Ishikawa (cell line): Measurements from ENCODE around the gene ARHGEF40.

Experiments
- CEBPB ChIP-seq: IDR thresholded peaks from 2 replicates; pipeline ENCODE4 v1.6.1; 2012
- CREB1 ChIP-seq: IDR thresholded peaks from 2 replicates; pipeline ENCODE4 v1.6.1; 2012; ENCODE audit warnings: low read depth
- EGR1 ChIP-seq: IDR thresholded peaks from 2 replicates; pipeline ENCODE4 v1.6.1; 2012
- EP300 ChIP-seq: IDR thresholded peaks from 2 replicates; pipeline ENCODE4 v1.6.1; 2012; ENCODE audit warnings: borderline replicate concordance
- FOXM1 ChIP-seq: IDR thresholded peaks from 2 replicates; pipeline ENCODE4 v1.6.1; 2012; ENCODE audit warnings: low read depth, borderline replicate concordance
- NFIC ChIP-seq: IDR thresholded peaks from 2 replicates; pipeline ENCODE4 v1.6.1; 2012
- RAD21 ChIP-seq: IDR thresholded peaks from 2 replicates; pipeline ENCODE4 v1.6.1; 2012; ENCODE audit warnings: low read depth
- TAF1 ChIP-seq: IDR thresholded peaks from 2 replicates; pipeline ENCODE4 v1.6.1; 2012; ENCODE audit warnings: low read depth, mild to moderate bottlenecking
- TCF12 ChIP-seq: IDR thresholded peaks from 2 replicates; pipeline ENCODE4 v1.6.1; 2012; ENCODE audit warnings: low read depth
- TEAD4 ChIP-seq: IDR thresholded peaks from 2 replicates; pipeline ENCODE4 v1.6.1; 2012
- YY1 ChIP-seq: IDR thresholded peaks from 2 replicates; pipeline ENCODE4 v1.6.1; 2012; ENCODE audit warnings: low read depth
- ZBTB7A ChIP-seq: IDR thresholded peaks from 2 replicates; pipeline ENCODE4 v1.6.1; 2012; ENCODE audit warnings: low read depth
- TF ChIP-seq, protein P1 (sequence below): IDR thresholded peaks from 2 replicates; pipeline ENCODE4 v1.6.1; 2012
- TF ChIP-seq, protein P2 (sequence below): IDR thresholded peaks from 2 replicates; pipeline ENCODE4 v1.6.1; 2012
- TF ChIP-seq, protein P3 (sequence below): IDR thresholded peaks from 2 replicates; pipeline ENCODE4 v1.6.1; 2012; ENCODE audit warnings: low read depth, mild to moderate bottlenecking

Gene ARHGEF40

GRCh38 chr14:21088687-21089086, 18.6 kb downstream of the ARHGEF40 start:
- no peak for TF ChIP-seq TEAD4
- no peak for TF ChIP-seq EGR1

DNA sequence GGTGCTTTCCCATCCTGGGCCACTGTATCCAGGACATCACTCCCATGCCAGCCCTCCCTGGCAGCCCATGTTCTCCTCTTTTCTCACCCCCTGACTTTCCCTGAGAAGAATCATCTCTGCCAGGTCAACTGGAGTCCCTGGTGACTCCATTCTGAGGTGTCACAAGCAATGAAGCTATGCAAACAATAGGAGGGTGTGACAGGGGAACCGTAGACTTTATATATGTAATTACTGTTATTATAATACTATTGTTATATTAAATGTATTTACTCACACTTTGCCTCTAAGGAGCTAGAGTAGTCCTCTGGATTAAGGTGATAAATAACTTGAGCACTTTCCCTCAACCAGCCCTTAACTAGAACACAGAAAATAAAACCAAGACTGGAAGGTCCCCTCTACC, 19.2 kb downstream of the ARHGEF40 start:
- TF ChIP-seq TEAD4 (no peak), CEBPB (no peak), FOXM1 (no peak), NFIC (no peak), ZBTB7A (no peak), EP300 (no peak), CREB1 (no peak), TCF12 (no peak)
- TF ChIP-seq, protein P1, sequence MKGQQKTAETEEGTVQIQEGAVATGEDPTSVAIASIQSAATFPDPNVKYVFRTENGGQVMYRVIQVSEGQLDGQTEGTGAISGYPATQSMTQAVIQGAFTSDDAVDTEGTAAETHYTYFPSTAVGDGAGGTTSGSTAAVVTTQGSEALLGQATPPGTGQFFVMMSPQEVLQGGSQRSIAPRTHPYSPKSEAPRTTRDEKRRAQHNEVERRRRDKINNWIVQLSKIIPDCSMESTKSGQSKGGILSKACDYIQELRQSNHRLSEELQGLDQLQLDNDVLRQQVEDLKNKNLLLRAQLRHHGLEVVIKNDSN: no peak
- TF ChIP-seq, protein P2, sequence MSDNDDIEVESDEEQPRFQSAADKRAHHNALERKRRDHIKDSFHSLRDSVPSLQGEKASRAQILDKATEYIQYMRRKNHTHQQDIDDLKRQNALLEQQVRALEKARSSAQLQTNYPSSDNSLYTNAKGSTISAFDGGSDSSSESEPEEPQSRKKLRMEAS: no peak

DNA sequence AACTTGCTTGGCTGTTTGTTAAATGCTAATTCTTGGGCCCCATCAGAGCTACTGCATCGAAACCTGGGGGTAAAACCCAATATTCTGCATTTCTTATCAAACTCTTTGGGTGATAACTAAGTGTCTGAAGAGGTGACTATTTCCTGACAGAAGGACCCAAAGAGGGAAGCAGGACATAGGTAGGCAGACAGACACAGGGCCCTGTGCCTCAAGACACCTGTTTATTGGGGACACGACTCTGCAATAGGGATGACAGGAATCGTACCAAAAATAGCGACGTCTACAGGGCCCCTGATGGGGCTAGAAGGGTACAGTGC, 19.7 kb downstream of the ARHGEF40 start:
- TF ChIP-seq TCF12: no peak
- TF ChIP-seq NFIC: no peak
- TF ChIP-seq, protein P2: no peak
- TF ChIP-seq FOXM1: no peak
- no peak for TF ChIP-seq YY1
- no peak for TF ChIP-seq EP300
- TF ChIP-seq CEBPB: no peak
- no peak for TF ChIP-seq EGR1
- TF ChIP-seq, protein P1: no peak

GRCh38 chr14:21090194-21090939, 20.3 kb downstream of the ARHGEF40 start:
- TF ChIP-seq RAD21: peak; percentile 39
- TF ChIP-seq, protein P3, sequence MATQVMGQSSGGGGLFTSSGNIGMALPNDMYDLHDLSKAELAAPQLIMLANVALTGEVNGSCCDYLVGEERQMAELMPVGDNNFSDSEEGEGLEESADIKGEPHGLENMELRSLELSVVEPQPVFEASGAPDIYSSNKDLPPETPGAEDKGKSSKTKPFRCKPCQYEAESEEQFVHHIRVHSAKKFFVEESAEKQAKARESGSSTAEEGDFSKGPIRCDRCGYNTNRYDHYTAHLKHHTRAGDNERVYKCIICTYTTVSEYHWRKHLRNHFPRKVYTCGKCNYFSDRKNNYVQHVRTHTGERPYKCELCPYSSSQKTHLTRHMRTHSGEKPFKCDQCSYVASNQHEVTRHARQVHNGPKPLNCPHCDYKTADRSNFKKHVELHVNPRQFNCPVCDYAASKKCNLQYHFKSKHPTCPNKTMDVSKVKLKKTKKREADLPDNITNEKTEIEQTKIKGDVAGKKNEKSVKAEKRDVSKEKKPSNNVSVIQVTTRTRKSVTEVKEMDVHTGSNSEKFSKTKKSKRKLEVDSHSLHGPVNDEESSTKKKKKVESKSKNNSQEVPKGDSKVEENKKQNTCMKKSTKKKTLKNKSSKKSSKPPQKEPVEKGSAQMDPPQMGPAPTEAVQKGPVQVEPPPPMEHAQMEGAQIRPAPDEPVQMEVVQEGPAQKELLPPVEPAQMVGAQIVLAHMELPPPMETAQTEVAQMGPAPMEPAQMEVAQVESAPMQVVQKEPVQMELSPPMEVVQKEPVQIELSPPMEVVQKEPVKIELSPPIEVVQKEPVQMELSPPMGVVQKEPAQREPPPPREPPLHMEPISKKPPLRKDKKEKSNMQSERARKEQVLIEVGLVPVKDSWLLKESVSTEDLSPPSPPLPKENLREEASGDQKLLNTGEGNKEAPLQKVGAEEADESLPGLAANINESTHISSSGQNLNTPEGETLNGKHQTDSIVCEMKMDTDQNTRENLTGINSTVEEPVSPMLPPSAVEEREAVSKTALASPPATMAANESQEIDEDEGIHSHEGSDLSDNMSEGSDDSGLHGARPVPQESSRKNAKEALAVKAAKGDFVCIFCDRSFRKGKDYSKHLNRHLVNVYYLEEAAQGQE: no peak

- TF ChIP-seq EP300 (no peak), TEAD4 (no peak)
Measured at GRCh38 chr14:21090940-21091663, 21.0 kb downstream of the ARHGEF40 start.

GRCh38 chr14:21091821-21092272, 21.7 kb downstream of the ARHGEF40 start:
- no peak for TF ChIP-seq YY1
- TF ChIP-seq FOXM1: no peak
- TF ChIP-seq NFIC: no peak
- TF ChIP-seq, protein P1: no peak
- TF ChIP-seq TCF12: no peak
- no peak for TF ChIP-seq TAF1
- TF ChIP-seq CREB1: no peak
- TF ChIP-seq, protein P3: no peak
- TF ChIP-seq ZBTB7A: no peak
- no peak for TF ChIP-seq CEBPB
- no peak for TF ChIP-seq RAD21
- no peak for TF ChIP-seq EP300
- TF ChIP-seq, protein P2: no peak
